ENCODE results near the gene SMIM8. TPM values are rescaled to one million over a fixed set of nuclear protein-coding genes. Genes with fewer than 3 reads are reported as not detected.

Gene SMIM8
- total RNA-seq, 1 donor from 2014 or later: 31.7 TPM

DNA sequence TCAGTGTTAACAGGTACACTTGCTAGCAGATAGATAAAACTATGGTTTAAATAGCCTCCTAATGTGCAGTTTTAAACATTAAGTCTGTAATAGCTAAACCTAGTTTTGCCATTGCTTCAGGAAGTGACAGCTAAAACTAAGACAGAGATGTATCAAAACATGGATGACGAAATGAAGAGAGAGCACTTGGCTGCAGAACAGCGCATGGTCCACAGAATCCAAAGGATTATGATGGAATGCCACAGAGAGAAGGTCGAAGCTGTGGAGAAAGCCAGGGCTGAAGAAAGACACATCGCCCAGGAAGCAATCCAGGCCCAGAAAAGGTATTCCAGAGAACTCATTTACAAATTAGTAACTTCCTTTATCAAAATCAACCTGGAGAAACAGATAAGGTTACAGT is 33.8 kb downstream of the SMIM8 start:
- Histone ChIP-seq H2AFZ (replicated peaks) (no peak overlapping the region), H3K36me3 (no peaks in the 10 kb centered on the region), H3K4me2 (no peak overlapping the region), H3K27ac (no peak overlapping the region), H3K4me1 (no peaks in the 10 kb centered on the region), H3K27me3 (no peaks in the 10 kb centered on the region), H3F3A (ENCODE audit: low read depth) (no peaks in the 10 kb centered on the region), H3K9me3 (ENCODE audit: low read depth) (no peaks in the 10 kb centered on the region), H3K9ac (no peak overlapping the region), H3K4me3 (no peak overlapping the region), H4K20me1 (ENCODE audit: low read depth) (no peaks in the 10 kb centered on the region), H3K79me2 (ENCODE audit: low read depth) (no peaks in the 10 kb centered on the region)
- Mint-ChIP-seq H3K4me3 (no peak overlapping the region), H3K9me3 (no peaks in the 10 kb centered on the region), H3K4me1 (no peaks in the 10 kb centered on the region), H3K27ac (no peak overlapping the region), H3K36me3 (peaks cover 4% of the 10 kb centered on the region), H3K27me3 (ENCODE audit: insufficient read depth, low read depth) (no peaks in the 10 kb centered on the region)
- TF ChIP-seq, protein P1, sequence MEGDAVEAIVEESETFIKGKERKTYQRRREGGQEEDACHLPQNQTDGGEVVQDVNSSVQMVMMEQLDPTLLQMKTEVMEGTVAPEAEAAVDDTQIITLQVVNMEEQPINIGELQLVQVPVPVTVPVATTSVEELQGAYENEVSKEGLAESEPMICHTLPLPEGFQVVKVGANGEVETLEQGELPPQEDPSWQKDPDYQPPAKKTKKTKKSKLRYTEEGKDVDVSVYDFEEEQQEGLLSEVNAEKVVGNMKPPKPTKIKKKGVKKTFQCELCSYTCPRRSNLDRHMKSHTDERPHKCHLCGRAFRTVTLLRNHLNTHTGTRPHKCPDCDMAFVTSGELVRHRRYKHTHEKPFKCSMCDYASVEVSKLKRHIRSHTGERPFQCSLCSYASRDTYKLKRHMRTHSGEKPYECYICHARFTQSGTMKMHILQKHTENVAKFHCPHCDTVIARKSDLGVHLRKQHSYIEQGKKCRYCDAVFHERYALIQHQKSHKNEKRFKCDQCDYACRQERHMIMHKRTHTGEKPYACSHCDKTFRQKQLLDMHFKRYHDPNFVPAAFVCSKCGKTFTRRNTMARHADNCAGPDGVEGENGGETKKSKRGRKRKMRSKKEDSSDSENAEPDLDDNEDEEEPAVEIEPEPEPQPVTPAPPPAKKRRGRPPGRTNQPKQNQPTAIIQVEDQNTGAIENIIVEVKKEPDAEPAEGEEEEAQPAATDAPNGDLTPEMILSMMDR (IDR thresholded peaks at IDR 0.05): no peak
- TF ChIP-seq EZH2phosphoT487 (IDR thresholded peaks at IDR 0.05): no peak
- TF ChIP-seq EZH2 (IDR thresholded peaks at IDR 0.05): no peak
- no peak for DNase-seq (ENCODE audit: low spot score)

DNA sequence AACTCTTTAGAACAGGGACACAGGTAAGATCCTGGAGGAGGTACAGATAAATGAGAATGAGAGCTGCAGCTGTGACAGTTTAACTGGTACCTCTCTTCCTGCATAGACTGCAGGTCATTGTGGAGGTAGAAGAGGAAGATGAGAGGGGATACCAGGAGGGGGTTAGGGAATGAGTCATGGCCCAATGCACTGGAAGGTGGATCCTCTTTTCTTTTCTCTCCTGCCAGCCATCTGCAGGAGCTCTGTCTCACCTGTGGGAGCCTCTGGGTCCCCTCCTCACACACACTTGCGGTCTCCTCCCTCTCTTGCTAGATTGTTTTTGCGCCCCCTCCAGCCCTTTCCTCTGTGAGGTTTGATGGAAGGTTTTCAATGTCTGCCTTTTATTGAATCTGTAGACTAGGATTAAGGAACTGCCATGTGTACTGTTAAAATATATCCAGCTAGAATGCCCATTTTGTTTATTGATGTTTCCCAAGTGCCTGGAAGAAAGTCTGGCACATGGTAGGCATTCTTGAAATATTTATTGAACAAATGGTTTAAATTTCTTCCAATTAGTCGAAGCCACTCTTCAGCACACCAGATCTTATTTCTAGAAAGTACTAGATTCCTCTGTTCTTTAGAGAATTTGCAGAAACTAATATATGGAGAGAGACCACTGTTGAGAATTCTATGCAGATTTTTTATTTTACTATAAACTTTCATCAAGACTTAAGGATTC is 35.2 kb downstream of the SMIM8 start:
- Histone ChIP-seq H2AFZ (replicated peaks) (no peak overlapping the region), H3K27me3 (no peaks in the 10 kb centered on the region), H3K9me3 (ENCODE audit: low read depth) (no peaks in the 10 kb centered on the region), H3K27ac (no peak overlapping the region), H3K4me2 (no peak overlapping the region), H3K9ac (no peak overlapping the region), H3K4me3 (no peak overlapping the region), H3K4me1 (no peaks in the 10 kb centered on the region), H3K79me2 (ENCODE audit: low read depth) (no peaks in the 10 kb centered on the region), H3K36me3 (no peaks in the 10 kb centered on the region), H3F3A (ENCODE audit: low read depth) (no peaks in the 10 kb centered on the region), H4K20me1 (ENCODE audit: low read depth) (no peaks in the 10 kb centered on the region)
- no peak for TF ChIP-seq EZH2 (IDR thresholded peaks at IDR 0.05)
- TF ChIP-seq, protein P1 (IDR thresholded peaks at IDR 0.05): no peak
- TF ChIP-seq EZH2phosphoT487 (IDR thresholded peaks at IDR 0.05): no peak
- Mint-ChIP-seq H3K4me3 (no peak overlapping the region), H3K4me1 (no peaks in the 10 kb centered on the region), H3K36me3 (peaks cover 7% of the 10 kb centered on the region), H3K27me3 (ENCODE audit: insufficient read depth, low read depth) (no peaks in the 10 kb centered on the region), H3K27ac (no peak overlapping the region), H3K9me3 (no peaks in the 10 kb centered on the region)
- DNase-seq (ENCODE audit: low spot score): no peak

DNA sequence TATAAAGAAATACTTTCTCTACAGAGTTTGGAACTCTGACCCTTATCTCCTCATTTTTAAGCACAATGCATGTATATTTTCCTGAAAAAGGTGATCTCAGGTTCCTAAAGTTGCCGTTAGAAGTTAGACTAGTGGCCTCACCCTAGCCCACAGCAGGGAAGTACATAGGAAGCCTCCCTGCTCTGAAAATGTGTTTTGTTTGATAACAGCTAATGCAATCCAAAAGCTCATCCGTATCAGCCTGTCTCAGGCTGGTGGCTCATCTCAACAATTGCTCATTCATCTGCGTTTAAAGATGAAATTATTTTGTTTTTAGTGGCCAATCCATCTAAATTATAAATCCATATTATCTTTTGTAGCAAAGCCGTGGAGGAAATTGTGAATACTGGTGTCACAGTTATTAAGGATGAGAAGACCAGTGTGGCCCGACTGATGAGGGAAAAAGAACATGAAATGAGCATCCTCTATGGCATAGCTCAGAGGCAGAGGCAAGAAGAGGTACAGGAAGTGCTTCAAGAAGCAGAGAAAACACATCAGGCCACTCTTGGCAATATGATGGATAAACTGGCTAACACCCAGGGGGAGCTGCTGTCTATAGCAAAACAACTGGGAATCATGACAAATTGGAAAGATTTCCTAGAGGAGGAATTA is 42.3 kb downstream of the SMIM8 start:
- Histone ChIP-seq H3K27ac (no peak overlapping the region), H3K4me3 (no peak overlapping the region), H4K20me1 (ENCODE audit: low read depth) (no peaks in the 10 kb centered on the region), H3F3A (ENCODE audit: low read depth) (no peaks in the 10 kb centered on the region), H3K9ac (no peak overlapping the region), H2AFZ (replicated peaks) (no peak overlapping the region), H3K9me3 (ENCODE audit: low read depth) (no peaks in the 10 kb centered on the region), H3K27me3 (no peaks in the 10 kb centered on the region), H3K36me3 (no peaks in the 10 kb centered on the region), H3K4me1 (no peaks in the 10 kb centered on the region), H3K4me2 (no peak overlapping the region), H3K79me2 (ENCODE audit: low read depth) (no peaks in the 10 kb centered on the region)
- Mint-ChIP-seq H3K27ac (no peak overlapping the region), H3K4me1 (no peaks in the 10 kb centered on the region), H3K4me3 (no peak overlapping the region), H3K27me3 (ENCODE audit: insufficient read depth, low read depth) (no peaks in the 10 kb centered on the region), H3K36me3 (peaks cover 14% of the 10 kb centered on the region), H3K9me3 (peaks cover 12% of the 10 kb centered on the region)
- TF ChIP-seq, protein P1 (IDR thresholded peaks at IDR 0.05): no peak
- TF ChIP-seq EZH2 (IDR thresholded peaks at IDR 0.05) (no peak), EZH2phosphoT487 (IDR thresholded peaks at IDR 0.05) (no peak)
- no peak for DNase-seq (ENCODE audit: low spot score)

Measured in neural progenitor cell (in vitro differentiated cells).